Astrocyte (in vitro differentiated cells and primary cell): Measurements from ENCODE around the gene SLC9A7.

Experiments
- CTCF ChIP-seq: IDR thresholded peaks from 2 replicates; pipeline ENCODE4 v1.5.1; 2011; ENCODE audit warnings: low read depth, mild to moderate bottlenecking, inconsistent platforms, low read length, moderate library complexity; ENCODE audit not compliant: insufficient read depth
- EZH2 ChIP-seq: IDR thresholded peaks from 2 replicates; pipeline ENCODE4 v1.6.1; 2012; ENCODE audit warnings: mild to moderate bottlenecking, low read length, inconsistent platforms; ENCODE audit not compliant: insufficient read depth

GRCh38 chrX:46601283-46601682 is 157.6 kb downstream of the SLC9A7 start:
- no peak for TF ChIP-seq CTCF
- TF ChIP-seq EZH2: no peak
